Vagina (tissue), 2 donors: Measurements from ENCODE around the gene OR51B6.

Source experiments
- CTCF ChIP-seq, 3 experiments: fragments of 450-650 bp in 2 of 3; fragments of 200-600 bp in 1 of 3; sonication (generic) in 1 of 3; IDR thresholded peaks; one replicate each; pipeline ENCODE4 v1.5.1; 2017 to 2019; ENCODE audit warnings: antibody characterized with exemption in 3 of 3, mild to moderate bottlenecking in 2 of 3, moderate library complexity in 2 of 3
- POLR2A ChIP-seq, 2 donors: fragments of 450-650 bp; IDR thresholded peaks; one replicate each; pipeline ENCODE4 v1.6.1; 2017; ENCODE audit warnings: antibody characterized with exemption in 2 of 2, mild to moderate bottlenecking in 2 of 2, moderate library complexity in 2 of 2
- POLR2AphosphoS5 ChIP-seq, 2 donors: sonication (generic); formaldehyde crosslinking; IDR thresholded peaks; one replicate each; pipeline ENCODE4 v1.9.0; 2017; ENCODE audit warnings: antibody characterized with exemption in 2 of 2, mild to moderate bottlenecking in 2 of 2, low read depth in 1 of 2; ENCODE audit not compliant: insufficient read depth in 1 of 2

GRCh38 chr11:5367448-5368074 is 16.3 kb downstream of the OR51B6 start:
- TF ChIP-seq POLR2A (IDR thresholded peaks at IDR 0.05) (no peak), POLR2AphosphoS5 (IDR thresholded peaks at IDR 0.05; ENCODE audit: insufficient read depth in 1 of 2, low read depth in 1 of 2) (no peak), CTCF (IDR thresholded peaks at IDR 0.05) (no peak)
